Measurements from ENCODE around the gene RIPOR2.

RIPOR2 gene

GRCh38 chr6:24874776-24875533 lies 60.8 kb downstream of the RIPOR2 start:
- no peak for DNase-seq

GRCh38 chr6:24874128-24874527 lies 61.6 kb downstream of the RIPOR2 start:
- no peak for DNase-seq

- no peak for DNase-seq
Observed at GRCh38 chr6:24872779-24873178, 63.0 kb downstream of the RIPOR2 start.

GRCh38 chr6:24868765-24869164 lies 67.0 kb downstream of the RIPOR2 start:
- no peak for DNase-seq

- peak; percentile 41 for DNase-seq
Observed at GRCh38 chr6:24867104-24867703, 68.6 kb downstream of the RIPOR2 start.

DNA sequence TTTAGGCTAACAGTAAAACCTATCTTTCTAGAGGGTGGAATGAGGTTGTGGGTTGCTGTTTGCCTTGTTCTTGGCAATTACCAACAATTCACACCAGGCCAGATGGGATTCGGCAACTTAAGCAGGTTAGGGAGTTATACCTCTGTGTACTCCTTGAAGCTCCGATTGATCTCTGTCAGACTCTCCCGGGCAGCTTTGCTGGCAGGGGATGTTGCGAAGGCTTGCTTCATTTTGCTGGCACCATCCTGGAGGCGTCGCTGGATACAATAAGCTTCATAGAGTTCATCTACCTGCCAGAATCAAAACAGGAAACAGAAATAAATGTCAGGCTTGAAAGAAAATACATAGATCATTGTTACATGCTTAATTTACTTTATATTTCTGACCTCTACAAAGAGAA lies 70.6 kb downstream of the RIPOR2 start:
- no peak for DNase-seq

DNA sequence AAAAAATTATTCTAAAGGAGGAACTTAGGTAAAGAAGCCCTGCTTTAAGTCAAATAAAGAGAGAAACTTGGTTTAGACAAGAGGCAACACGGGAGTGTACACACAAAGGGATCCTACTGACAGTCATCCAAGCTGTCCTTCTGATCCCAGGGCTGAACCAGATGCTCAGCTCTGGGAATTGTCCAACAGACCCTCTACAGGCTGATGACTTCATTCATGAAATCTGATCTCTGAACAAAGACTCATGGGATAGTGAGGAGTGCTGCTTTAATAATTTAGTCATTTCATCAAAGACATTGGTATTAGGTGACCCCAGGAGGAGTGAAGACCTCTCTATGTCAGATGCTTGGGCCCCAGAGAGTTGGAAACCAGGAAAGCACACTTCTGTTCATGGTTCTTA lies 71.4 kb downstream of the RIPOR2 start:
- no peak for DNase-seq

DNA sequence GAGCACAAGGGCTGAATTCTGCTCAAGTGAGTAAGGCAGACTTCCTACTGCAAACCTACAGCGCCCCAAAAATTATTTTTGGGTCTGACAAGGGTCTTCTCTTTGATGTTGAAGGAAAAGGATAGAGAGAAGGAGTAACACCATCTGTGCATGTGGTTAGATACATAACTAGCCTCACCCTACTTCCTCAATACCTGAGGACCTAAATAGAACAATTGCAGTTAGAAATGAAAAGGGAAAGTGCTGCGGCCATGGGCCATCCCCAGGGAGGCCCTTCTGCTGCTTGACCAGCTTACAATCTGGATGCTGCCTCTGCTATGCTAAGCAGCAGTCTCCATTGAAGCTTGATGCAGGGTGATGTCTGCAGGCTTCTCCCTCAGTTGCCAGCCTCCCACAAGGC lies 73.8 kb downstream of the RIPOR2 start:
- DNase-seq, result no peak

DNA sequence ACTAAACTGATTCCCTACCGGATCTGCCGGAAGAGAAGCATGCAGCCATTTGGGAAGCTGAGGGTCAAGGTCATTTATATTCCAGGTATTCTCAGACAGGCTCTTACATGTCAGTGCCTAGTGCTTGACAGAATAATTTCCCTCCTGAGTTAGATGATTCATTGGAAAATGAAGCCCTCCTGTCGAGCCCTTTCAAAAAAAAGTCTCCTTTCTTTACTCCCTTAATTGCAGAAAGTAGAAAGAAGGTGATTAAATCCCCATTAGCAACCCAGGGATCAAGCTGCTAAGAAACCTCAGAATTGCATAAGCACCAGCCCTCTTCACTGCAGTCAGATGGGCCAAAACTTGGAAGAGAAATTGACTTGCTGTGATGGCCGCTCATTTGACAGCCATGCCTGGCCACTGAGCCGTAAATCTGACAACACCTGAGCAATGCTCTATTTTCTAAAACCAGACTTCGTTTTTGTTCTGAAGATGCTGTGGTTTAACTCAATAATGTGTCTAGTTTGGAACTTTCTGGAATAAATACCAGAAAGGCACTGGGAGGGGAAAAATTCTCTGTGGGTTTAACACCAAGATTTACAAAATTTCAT lies 76.1 kb downstream of the RIPOR2 start:
- DNase-seq, result no peak

- no peak for DNase-seq
Observed at GRCh38 chr6:24859132-24859531, 76.6 kb downstream of the RIPOR2 start.

- DNase-seq, result peak; percentile 89
Observed at GRCh38 chr6:24858177-24858653, 77.5 kb downstream of the RIPOR2 start.

- peak; percentile 75 for DNase-seq
Observed at GRCh38 chr6:24856901-24857670, 78.7 kb downstream of the RIPOR2 start.

DNA sequence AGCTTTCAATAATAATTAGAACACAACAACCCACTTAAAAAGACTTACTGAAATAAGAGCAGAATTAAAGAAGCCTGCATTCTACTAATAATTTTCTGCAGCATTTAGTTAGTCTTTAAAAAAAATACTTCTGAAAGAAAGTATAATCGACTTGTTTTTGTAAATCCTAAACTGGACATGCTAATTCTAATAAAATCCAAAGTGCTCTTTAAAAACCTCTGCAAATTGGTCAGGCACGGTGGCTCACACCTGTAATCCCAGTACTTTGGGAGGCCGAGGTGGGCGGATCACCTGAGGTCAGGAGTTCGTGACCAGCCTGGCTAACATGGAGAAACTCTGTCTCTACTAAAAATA lies 79.5 kb downstream of the RIPOR2 start:
- DNase-seq, result no peak

GRCh38 chr6:24855395-24856245 lies 80.1 kb downstream of the RIPOR2 start:
- peak; percentile 85 for DNase-seq

DNA sequence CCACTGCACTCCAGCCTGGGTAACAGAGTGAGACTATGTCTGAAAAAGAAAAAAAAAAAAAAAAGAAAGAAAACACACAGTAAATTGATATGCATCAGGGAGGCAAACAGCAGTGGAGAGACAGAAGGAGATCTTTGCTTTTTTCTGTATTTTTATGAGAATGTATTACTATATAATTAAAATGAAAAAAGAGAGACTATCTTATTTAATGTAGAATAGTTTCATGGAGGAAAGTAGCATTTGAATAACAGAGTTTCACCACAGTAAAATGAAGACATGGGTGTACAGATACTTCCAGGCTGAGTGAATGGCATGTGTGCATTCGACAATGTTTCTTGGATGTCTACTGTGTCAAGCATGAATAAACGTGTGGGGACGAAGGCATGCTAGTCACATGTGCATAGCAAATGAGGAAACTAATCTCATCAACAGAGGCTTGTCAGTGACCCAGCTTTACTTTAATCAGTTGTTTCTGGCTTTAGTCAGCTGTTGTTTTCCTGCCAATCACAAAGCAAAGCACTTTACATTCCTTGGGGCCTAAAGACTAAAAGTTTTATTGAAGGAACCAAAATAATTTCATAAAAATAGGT lies 81.6 kb downstream of the RIPOR2 start:
- no peak for DNase-seq

DNA sequence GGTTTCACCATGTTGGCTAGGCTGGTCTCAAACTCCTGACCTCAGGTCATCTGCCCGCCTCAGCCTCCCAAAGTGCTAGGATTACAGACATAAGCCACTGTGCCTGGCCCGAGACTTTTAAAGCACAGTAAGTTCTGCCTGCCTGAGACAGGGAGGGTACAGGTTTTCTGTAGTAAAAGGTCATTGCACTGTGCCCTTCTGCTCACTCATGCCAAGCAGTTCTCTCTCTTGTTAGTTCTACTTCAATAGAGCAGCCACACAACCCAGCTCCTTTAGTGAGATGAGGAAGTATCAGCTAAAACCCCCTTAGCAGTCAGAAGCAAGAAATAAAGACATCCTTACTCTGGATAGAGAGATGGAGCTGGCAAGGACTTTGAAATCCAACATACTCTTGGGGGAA lies 84.7 kb downstream of the RIPOR2 start:
- DNase-seq, result no peak

- no peak for DNase-seq
Observed at GRCh38 chr6:24849713-24850112, 86.0 kb downstream of the RIPOR2 start.

- no peak for DNase-seq
Observed at GRCh38 chr6:24848461-24848860, 87.3 kb downstream of the RIPOR2 start.

DNA sequence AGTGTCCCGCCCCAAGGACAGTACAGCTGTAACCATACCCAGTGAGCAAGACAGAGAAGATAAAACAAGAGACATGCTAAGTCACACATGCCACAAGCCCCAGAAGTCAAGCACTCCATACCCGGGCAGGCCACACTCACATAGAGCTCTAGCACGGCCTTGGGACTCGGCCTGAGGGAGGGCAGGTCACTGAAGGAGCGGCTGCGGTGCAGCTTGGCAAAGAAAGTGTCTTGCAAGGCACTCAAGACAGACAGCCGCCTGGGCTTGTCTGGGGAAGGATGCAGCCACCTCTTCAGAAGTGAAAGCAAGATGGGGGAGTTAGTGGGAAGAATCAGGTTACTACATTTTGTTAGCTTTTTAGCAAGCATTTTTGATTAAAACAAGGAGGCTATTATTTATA lies 88.4 kb downstream of the RIPOR2 start:
- DNase-seq, result no peak

GRCh38 chr6:24845578-24845977 lies 90.2 kb downstream of the RIPOR2 start:
- no peak for DNase-seq

GRCh38 chr6:24844903-24845302 lies 90.9 kb downstream of the RIPOR2 start:
- DNase-seq, result no peak

GRCh38 chr6:24844061-24844460 lies 91.7 kb downstream of the RIPOR2 start:
- no peak for DNase-seq
